LNCAP (cell line): ENCODE results near the gene RPL7L1.

ENCODE experiments used
- TF ChIP-seq, protein P1 (sequence below): fragments of 450-650 bp; IDR thresholded peaks from 2 replicates; pipeline ENCODE4 v1.5.1; 2017; ENCODE audit warnings: mild to moderate bottlenecking

Gene RPL7L1

DNA sequence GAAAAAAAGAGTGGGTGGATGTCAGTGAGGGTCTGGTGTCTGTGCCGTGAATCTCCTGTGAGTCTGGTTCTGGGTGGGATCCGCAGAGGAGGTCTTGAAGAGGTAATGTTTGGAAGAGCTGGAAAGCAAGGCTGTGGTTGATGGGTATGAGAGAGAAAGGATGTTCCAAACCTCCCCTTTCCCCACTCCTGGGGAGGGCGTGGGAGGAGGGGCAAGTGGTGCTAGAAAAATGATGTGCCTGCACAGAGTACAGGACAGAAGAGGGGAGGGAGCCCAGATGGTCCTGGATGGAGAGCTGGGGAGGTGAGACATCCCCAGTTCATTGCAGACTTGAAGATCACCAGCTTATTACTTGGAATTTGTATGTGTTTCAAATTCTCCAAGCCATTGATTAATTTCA, 53.0 kb downstream of the RPL7L1 start:
- TF ChIP-seq, protein P1, sequence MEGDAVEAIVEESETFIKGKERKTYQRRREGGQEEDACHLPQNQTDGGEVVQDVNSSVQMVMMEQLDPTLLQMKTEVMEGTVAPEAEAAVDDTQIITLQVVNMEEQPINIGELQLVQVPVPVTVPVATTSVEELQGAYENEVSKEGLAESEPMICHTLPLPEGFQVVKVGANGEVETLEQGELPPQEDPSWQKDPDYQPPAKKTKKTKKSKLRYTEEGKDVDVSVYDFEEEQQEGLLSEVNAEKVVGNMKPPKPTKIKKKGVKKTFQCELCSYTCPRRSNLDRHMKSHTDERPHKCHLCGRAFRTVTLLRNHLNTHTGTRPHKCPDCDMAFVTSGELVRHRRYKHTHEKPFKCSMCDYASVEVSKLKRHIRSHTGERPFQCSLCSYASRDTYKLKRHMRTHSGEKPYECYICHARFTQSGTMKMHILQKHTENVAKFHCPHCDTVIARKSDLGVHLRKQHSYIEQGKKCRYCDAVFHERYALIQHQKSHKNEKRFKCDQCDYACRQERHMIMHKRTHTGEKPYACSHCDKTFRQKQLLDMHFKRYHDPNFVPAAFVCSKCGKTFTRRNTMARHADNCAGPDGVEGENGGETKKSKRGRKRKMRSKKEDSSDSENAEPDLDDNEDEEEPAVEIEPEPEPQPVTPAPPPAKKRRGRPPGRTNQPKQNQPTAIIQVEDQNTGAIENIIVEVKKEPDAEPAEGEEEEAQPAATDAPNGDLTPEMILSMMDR, result no peak

GRCh38 chr6:42933205-42933604, 53.8 kb downstream of the RPL7L1 start:
- TF ChIP-seq, protein P1, result no peak

DNA sequence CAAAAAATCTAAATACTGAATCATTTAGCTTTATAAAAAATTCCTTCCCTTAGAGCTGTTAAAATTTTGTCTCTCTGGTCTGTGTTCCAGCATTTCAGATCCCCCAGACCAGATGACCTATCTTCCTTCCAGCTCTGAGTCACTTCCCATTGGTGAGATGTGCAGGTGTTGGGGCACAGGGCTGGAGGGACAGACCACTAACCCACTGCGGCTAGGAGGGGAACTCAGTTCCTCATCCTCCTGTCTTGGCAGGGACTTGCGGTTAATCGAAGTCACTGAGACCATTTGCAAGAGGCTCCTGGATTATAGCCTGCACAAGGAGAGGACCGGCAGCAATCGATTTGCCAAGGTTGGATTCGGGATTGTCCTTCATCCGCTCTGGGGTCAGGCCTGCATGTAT, 55.9 kb downstream of the RPL7L1 start:
- TF ChIP-seq, protein P1, result no peak

- TF ChIP-seq, protein P1, result no peak
Observed at GRCh38 chr6:42936398-42936797, 57.0 kb downstream of the RPL7L1 start.

DNA sequence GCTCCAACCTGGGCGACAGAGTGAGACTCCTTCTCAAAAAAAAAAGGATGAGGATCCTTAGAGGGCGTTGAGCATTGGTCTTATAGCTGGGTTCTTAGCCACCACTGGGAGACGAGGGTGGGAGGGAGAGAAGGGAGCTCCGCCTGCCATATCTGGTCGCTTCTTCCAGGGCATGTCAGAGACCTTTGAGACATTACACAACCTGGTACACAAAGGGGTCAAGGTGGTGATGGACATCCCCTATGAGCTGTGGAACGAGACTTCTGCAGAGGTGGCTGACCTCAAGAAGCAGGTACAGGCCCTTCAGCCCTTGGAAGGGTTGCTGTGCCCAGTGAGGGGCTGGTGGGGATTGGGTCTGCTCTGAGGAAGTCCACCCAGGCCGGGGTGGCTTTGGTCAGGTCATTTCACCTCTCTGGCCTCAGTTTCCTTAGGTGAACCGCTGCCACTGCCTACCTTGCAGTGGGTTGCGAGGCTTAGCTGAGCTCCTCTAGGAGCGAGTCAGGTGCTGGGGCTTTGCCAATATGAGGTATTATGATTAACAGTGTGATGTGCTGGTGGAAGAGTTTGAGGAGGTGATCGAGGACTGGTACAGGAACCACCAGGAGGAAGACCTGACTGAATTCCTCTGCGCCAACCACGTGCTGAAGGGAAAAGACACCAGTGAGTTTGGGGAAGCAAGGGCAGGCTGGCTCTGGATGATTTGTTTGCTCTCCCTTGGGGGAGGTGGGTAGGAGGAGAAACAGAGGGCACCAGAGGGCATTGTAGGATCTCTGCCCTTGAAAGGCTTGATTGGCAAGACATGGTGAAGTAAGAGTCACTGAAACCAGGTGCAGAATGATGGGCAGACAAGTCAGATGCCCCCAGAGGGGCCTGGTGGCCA, 58.4 kb downstream of the RPL7L1 start:
- TF ChIP-seq, protein P1, result no peak

- TF ChIP-seq, protein P1, result no peak
Observed at GRCh38 chr6:42938428-42938796, 59.0 kb downstream of the RPL7L1 start.

DNA sequence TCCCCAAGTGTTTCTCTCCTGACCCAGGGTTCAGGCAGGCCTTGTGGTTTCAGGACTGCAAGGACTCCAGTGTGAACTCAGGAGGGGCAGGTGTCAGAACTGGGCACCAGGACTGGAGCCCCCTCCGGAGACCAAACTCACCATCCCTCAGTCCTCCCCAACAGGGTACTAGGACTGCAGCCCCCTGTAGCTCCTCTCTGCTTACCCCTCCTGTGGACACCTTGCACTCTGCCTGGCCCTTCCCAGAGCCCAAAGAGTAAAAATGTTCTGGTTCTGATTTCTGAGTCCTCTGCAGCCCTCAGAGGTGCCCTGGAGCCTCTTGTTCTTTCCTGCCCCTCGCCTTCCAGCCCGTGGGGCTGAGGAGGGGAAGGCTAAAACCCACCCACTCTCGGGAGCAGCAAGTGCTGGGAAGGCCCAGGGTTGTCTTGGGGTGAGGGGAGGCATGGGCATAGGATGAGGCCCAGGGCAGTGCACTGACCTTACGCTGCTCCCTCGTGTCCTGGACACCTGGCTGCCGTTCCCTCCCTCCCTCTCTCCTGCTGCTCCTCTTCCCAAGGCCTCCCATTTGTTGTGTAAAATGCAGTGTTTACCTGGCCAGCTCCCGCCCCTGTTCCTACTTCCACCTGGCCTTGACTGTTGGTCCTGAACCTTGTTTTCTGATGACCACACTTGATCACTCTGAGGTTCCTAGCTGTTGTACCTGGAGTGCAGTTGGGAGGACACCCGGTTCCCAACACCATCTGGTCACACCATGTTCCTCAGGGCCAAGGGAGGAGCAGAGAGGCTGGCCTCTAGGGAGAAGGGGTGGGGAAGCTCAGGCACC, 59.8 kb downstream of the RPL7L1 start:
- TF ChIP-seq, protein P1, result no peak
